Parathyroid adenoma (tissue), 2 donors: ENCODE data around the gene KIF17.
A peak's percentile ranks its signal among the peaks of the same experiment; 100 is the strongest.

Source experiments
- H2AFZ ChIP-seq: fragments of 300-600 bp; sonication (generic); one replicate; pipeline ENCODE4 v1.7.0; 2017; ENCODE audit warnings: antibody characterized with exemption, mild to moderate bottlenecking
- H3K27ac ChIP-seq: fragments of 300-600 bp; sonication (generic); one replicate; pipeline ENCODE4 v1.7.0; 2017
- H3K27me3 ChIP-seq: fragments of 300-600 bp; sonication (generic); one replicate; pipeline ENCODE4 v1.7.0; 2017; ENCODE audit warnings: low read length; ENCODE audit not compliant: control insufficient read depth, insufficient read depth
- H3K36me3 ChIP-seq: fragments of 300-600 bp; sonication (generic); one replicate; pipeline ENCODE4 v1.7.0; 2017; ENCODE audit warnings: low read length; ENCODE audit not compliant: control insufficient read depth, insufficient read depth
- H3K4me1 ChIP-seq: fragments of 300-600 bp; sonication (generic); one replicate; pipeline ENCODE4 v1.7.0; 2017; ENCODE audit warnings: control low read depth
- H3K4me2 ChIP-seq: fragments of 300-600 bp; sonication (generic); one replicate; pipeline ENCODE4 v1.7.0; 2017; ENCODE audit warnings: low read length
- H3K4me3 ChIP-seq: fragments of 300-600 bp; sonication (generic); one replicate; pipeline ENCODE4 v1.7.0; 2017; ENCODE audit warnings: low read depth, low read length
- H3K79me2 ChIP-seq: fragments of 300-600 bp; sonication (generic); one replicate; pipeline ENCODE4 v1.7.0; 2017; ENCODE audit warnings: control low read depth
- H3K9ac ChIP-seq: fragments of 300-600 bp; sonication (generic); one replicate; pipeline ENCODE4 v1.7.0; 2017; ENCODE audit warnings: mild to moderate bottlenecking
- H3K9me3 ChIP-seq: fragments of 300-600 bp; sonication (generic); one replicate; pipeline ENCODE4 v1.7.0; 2017; ENCODE audit warnings: low read length; ENCODE audit not compliant: control insufficient read depth
- CTCF ChIP-seq: fragments of 300-600 bp; sonication (generic); IDR thresholded peaks from one replicate; pipeline ENCODE4 v1.7.0; 2017; ENCODE audit warnings: antibody characterized with exemption, mild to moderate bottlenecking
- donor health status: primary hyperparathyroidism.

Gene KIF17

GRCh38 chr1:20698195-20698910 lies 19.5 kb downstream of the KIF17 start:
- Histone ChIP-seq H3K9ac (no peak overlapping the region), H3K4me3 (no peak overlapping the region), H3K4me2 (no peak overlapping the region), H3K27me3 (no peaks in the 10 kb centered on the region), H3K36me3 (no peaks in the 10 kb centered on the region), H3K79me2 (no peaks in the 10 kb centered on the region), H3K27ac (no peak overlapping the region), H3K9me3 (no peaks in the 10 kb centered on the region), H3K4me1 (no peaks in the 10 kb centered on the region), H2AFZ (no peak overlapping the region)
- TF ChIP-seq CTCF: no peak

GRCh38 chr1:20697563-20697962 lies 20.2 kb downstream of the KIF17 start:
- no peaks in the 10 kb centered on the region for H3K4me1 ChIP-seq
- no peak overlapping the region for H3K9ac ChIP-seq
- no peak overlapping the region for H3K27ac ChIP-seq
- H3K4me2 ChIP-seq: no peak overlapping the region
- no peaks in the 10 kb centered on the region for H3K27me3 ChIP-seq
- no peaks in the 10 kb centered on the region for H3K79me2 ChIP-seq
- no peaks in the 10 kb centered on the region for H3K9me3 ChIP-seq
- TF ChIP-seq CTCF: no peak
- peak overlapping the region; percentile 98 for H2AFZ ChIP-seq
- H3K36me3 ChIP-seq: no peaks in the 10 kb centered on the region
- H3K4me3 ChIP-seq: no peak overlapping the region

- no peaks in the 10 kb centered on the region for H3K27me3 ChIP-seq
- peak; percentile 58 for TF ChIP-seq CTCF
- H2AFZ ChIP-seq: peak overlapping the region; percentile 98
- H3K4me1 ChIP-seq: no peaks in the 10 kb centered on the region
- no peaks in the 10 kb centered on the region for H3K36me3 ChIP-seq
- peak overlapping the region; percentile 69 for H3K4me2 ChIP-seq
- H3K9me3 ChIP-seq: no peaks in the 10 kb centered on the region
- peak overlapping the region; percentile 58 for H3K4me3 ChIP-seq
- H3K9ac ChIP-seq: no peak overlapping the region
- no peaks in the 10 kb centered on the region for H3K79me2 ChIP-seq
- peak overlapping the region; percentile 61 for H3K27ac ChIP-seq
Observed at GRCh38 chr1:20696397-20697333, 21.1 kb downstream of the KIF17 start.

GRCh38 chr1:20695515-20695914 lies 22.3 kb downstream of the KIF17 start:
- Histone ChIP-seq H3K36me3 (no peaks in the 10 kb centered on the region), H3K79me2 (no peaks in the 10 kb centered on the region), H2AFZ (no peak overlapping the region), H3K9me3 (no peaks in the 10 kb centered on the region), H3K27ac (no peak overlapping the region), H3K4me1 (no peaks in the 10 kb centered on the region), H3K4me2 (no peak overlapping the region), H3K27me3 (no peaks in the 10 kb centered on the region), H3K4me3 (no peak overlapping the region), H3K9ac (no peak overlapping the region)
- TF ChIP-seq CTCF: no peak
